GM13977 (cell line): Measurements from ENCODE around the gene DLST.

Experiments
- DNase-seq: peaks from one replicate; pipeline ENCODE4 v3.0.0; 2012; ENCODE audit warnings: low spot score
- CTCF ChIP-seq: IDR thresholded peaks from 2 replicates; pipeline ENCODE4 v1.5.1; 2012; ENCODE audit warnings: mild to moderate bottlenecking, control low read depth; ENCODE audit not compliant: insufficient read depth; ENCODE audit errors: extremely low read depth, missing control alignments
- in situ Hi-C: fragments of 300-500 bp; cut with MboI; formaldehyde crosslinking; loops from one replicate; pipeline ENCODE4 v1.12.0; 2022; ENCODE audit warnings: low sequenced_read_pairs, low pct_unique_long_range_greater_than_20kb, mixed read lengths, inconsistent platforms; ENCODE audit not compliant: unreplicated experiment

Gene DLST

GRCh38 chr14:74859757-74860552 is 21.8 kb upstream of the DLST start:
- in situ Hi-C loops: loop anchor here (10.0 to 25.0 kb wide), 2 partner anchors 45 to 227 kb away; no protein-coding TSS in a partner anchor
- no peak for TF ChIP-seq CTCF
- DNase-seq: no peak

- DNase-seq: peak; percentile 78
- TF ChIP-seq CTCF: peak; percentile 82
- in situ Hi-C loops: loop anchor here (25.0 kb wide), 1 partner anchor 226 kb away; no protein-coding TSS in a partner anchor
Measured at GRCh38 chr14:74860899-74861733, 20.6 kb upstream of the DLST start.

- in situ Hi-C loops: loop anchor here (25.0 kb wide), 1 partner anchor 226 kb away; no protein-coding TSS in a partner anchor
- TF ChIP-seq CTCF: no peak
- DNase-seq: no peak
Measured at GRCh38 chr14:74861734-74862090, 20.0 kb upstream of the DLST start.

- no peak for TF ChIP-seq CTCF
Measured at GRCh38 chr14:74863274-74863673, 18.4 kb upstream of the DLST start.

GRCh38 chr14:74864198-74864597 is 17.5 kb upstream of the DLST start:
- DNase-seq: no peak
- TF ChIP-seq CTCF: no peak
- in situ Hi-C loops: loop anchor here (25.0 kb wide), 1 partner anchor 223 kb away; no protein-coding TSS in a partner anchor

More at GRCh38 chr14:74863274-74863673, 18.4 kb upstream of the DLST start:
- in situ Hi-C loops: loop anchor here (25.0 kb wide), 1 partner anchor 224 kb away; no protein-coding TSS in a partner anchor
- DNase-seq: no peak

- TF ChIP-seq CTCF: no peak
- DNase-seq: no peak
- in situ Hi-C loops: loop anchor here (25.0 kb wide), 1 partner anchor 222 kb away; no protein-coding TSS in a partner anchor
Measured at GRCh38 chr14:74865156-74865555, 16.6 kb upstream of the DLST start.
